OCI-LY1 (cell line): ENCODE data around the gene AP1M1.

Source experiments
- H2AFZ ChIP-seq: fragments of 200-600 bp; sonication (generic), shearing (Covaris generic); 2 replicates; pipeline ENCODE4 v1.6.0; 2014; ENCODE audit warnings: antibody characterized with exemption, mild to moderate bottlenecking, low read length
- H3F3A ChIP-seq: fragments of 200-600 bp; sonication (generic), shearing (Covaris generic); 2 replicates; pipeline ENCODE4 v1.6.0; 2014; ENCODE audit warnings: mild to moderate bottlenecking, antibody characterized with exemption, low read length, moderate library complexity; ENCODE audit not compliant: insufficient read depth
- H3K27ac ChIP-seq: fragments of 200-600 bp; sonication (generic); 2 replicates; pipeline ENCODE4 v1.5.1; 2014; ENCODE audit warnings: low read length, mixed run types, mild to moderate bottlenecking, low read depth; ENCODE audit not compliant: poor library complexity, severe bottlenecking
- H3K27me3 ChIP-seq: fragments of 200-600 bp; sonication (generic); 2 replicates; pipeline ENCODE4 v1.6.0; 2014; ENCODE audit warnings: antibody characterized with exemption, mild to moderate bottlenecking, low read length, moderate library complexity; ENCODE audit not compliant: insufficient read depth
- H3K36me3 ChIP-seq: fragments of 200-600 bp; sonication (generic); 2 replicates; pipeline ENCODE4 v1.6.1; 2014; ENCODE audit warnings: mild to moderate bottlenecking, antibody characterized with exemption, low read length, moderate library complexity, mixed read lengths; ENCODE audit not compliant: insufficient read depth
- H3K4me1 ChIP-seq: fragments of 200-600 bp; sonication (generic); 2 replicates; pipeline ENCODE4 v1.5.1; 2014; ENCODE audit warnings: mild to moderate bottlenecking, low read length, moderate library complexity; ENCODE audit not compliant: insufficient read depth, severe bottlenecking
- H3K4me2 ChIP-seq: fragments of 200-600 bp; sonication (generic), shearing (Covaris generic); 2 replicates; pipeline ENCODE4 v1.6.1; 2014; ENCODE audit warnings: low read length
- H3K4me3 ChIP-seq: fragments of 200-600 bp; sonication (generic); 2 replicates; pipeline ENCODE4 v1.5.1; 2014; ENCODE audit warnings: low read length, low read depth, mild to moderate bottlenecking, mixed read lengths; ENCODE audit not compliant: poor library complexity, severe bottlenecking
- H3K79me2 ChIP-seq: fragments of 200-600 bp; shearing (Covaris generic); 2 replicates; pipeline ENCODE4 v1.6.1; 2016; ENCODE audit warnings: mixed run types, low read length, mixed read lengths; ENCODE audit not compliant: insufficient read depth
- H3K9ac ChIP-seq: fragments of 200-600 bp; sonication (generic), shearing (Covaris generic); 2 replicates; pipeline ENCODE4 v1.6.1; 2014; ENCODE audit warnings: mild to moderate bottlenecking, low read length, mixed read lengths
- H3K9me2 ChIP-seq: fragments of 200-600 bp; sonication (generic), shearing (Covaris generic); 2 replicates; pipeline ENCODE4 v1.6.1; 2014; ENCODE audit warnings: low read depth, mild to moderate bottlenecking, low read length, mixed read lengths
- H3K9me3 ChIP-seq: fragments of 200-600 bp; shearing (Covaris generic); 2 replicates; pipeline ENCODE4 v1.6.1; 2014; ENCODE audit warnings: low read length, mixed read lengths
- H4K20me1 ChIP-seq: fragments of 200-600 bp; sonication (generic), shearing (Covaris generic); 2 replicates; pipeline ENCODE4 v1.6.0; 2016; ENCODE audit warnings: mild to moderate bottlenecking, low read length; ENCODE audit not compliant: insufficient read depth
- CTCF ChIP-seq: fragments of 200-600 bp; sonication (generic), shearing (Covaris generic); IDR thresholded peaks from 2 replicates; pipeline ENCODE4 v1.5.1; 2017; ENCODE audit warnings: mild to moderate bottlenecking, antibody characterized with exemption, low read length, moderate library complexity, mixed read lengths
- EZH2 ChIP-seq: fragments of 200-600 bp; sonication (generic), shearing (Covaris generic); IDR thresholded peaks from 2 replicates; pipeline ENCODE4 v1.8.0; 2017; ENCODE audit warnings: borderline replicate concordance, mixed run types, mild to moderate bottlenecking, antibody characterized with exemption, low read length, moderate library complexity, mixed read lengths

AP1M1 gene

DNA sequence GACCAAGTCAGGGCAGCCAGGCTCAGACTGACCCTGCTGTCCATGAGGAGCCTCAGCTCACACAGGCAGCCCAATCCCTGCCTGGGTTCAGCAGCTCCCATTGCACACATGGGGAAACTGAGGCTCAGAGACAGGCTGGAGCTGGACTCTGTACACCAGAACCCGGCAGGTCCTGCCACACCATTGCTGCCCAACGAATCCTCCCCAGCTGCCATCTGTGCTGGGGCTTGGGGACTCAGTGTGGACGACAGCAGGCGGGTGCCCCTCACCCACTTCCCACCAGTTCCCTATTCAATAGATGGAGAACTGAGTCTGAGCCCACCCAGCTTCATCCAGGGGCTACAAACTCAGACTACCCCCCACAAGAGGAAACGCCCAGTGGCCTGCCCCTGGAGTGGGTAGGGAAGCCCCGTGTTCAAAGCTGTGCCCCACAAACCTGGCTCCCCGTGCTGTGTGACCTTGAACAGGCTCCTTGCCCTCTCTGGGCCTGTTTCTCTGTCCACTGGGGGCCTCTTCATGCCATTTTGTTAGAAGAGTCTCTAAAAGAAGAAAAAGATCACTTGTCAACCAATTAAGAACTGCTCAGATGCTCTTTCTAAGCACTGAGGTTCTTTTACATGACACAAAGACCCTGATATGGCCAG, 50.8 kb downstream of the AP1M1 start:
- Histone ChIP-seq H3K79me2 (no peaks in the 10 kb centered on the region), H3F3A (no peaks in the 10 kb centered on the region), H3K4me1 (peaks cover 7% of the 10 kb centered on the region), H4K20me1 (no peaks in the 10 kb centered on the region), H3K9me2 (no peaks in the 10 kb centered on the region), H3K4me3 (no peak overlapping the region), H2AFZ (no peak overlapping the region), H3K4me2 (no peak overlapping the region), H3K27ac (no peak overlapping the region), H3K36me3 (no peaks in the 10 kb centered on the region), H3K9ac (no peak overlapping the region), H3K9me3 (no peaks in the 10 kb centered on the region), H3K27me3 (0 out of 2 replicates have a peak, but pooled peaks cover 7% of the 10 kb centered on the region)
- TF ChIP-seq EZH2, result no peak
- TF ChIP-seq CTCF, result no peak

- Histone ChIP-seq H3K9me2 (no peaks in the 10 kb centered on the region), H3K9ac (no peak overlapping the region), H3K27ac (no peak overlapping the region), H3K9me3 (no peaks in the 10 kb centered on the region), H3K4me1 (peaks cover 11% of the 10 kb centered on the region), H3K4me3 (no peak overlapping the region), H3K4me2 (no peak overlapping the region), H3K27me3 (peaks cover 11% of the 10 kb centered on the region; the same call in 1 of the 2 replicates), H3K79me2 (no peaks in the 10 kb centered on the region), H3F3A (no peaks in the 10 kb centered on the region), H3K36me3 (no peaks in the 10 kb centered on the region), H2AFZ (no peak overlapping the region), H4K20me1 (no peaks in the 10 kb centered on the region)
- TF ChIP-seq CTCF (no peak), EZH2 (no peak)
These were observed 52.2 kb downstream of the AP1M1 start for GRCh38 chr19:16249826-16250404.

- H3K9me3 ChIP-seq, result no peaks in the 10 kb centered on the region
- H3K4me1 ChIP-seq, result peaks cover 11% of the 10 kb centered on the region
- peaks cover 15% of the 10 kb centered on the region; the same call in 1 of the 2 replicates for H3K27me3 ChIP-seq
- H3K79me2 ChIP-seq, result no peaks in the 10 kb centered on the region
- H3F3A ChIP-seq, result no peaks in the 10 kb centered on the region
- H3K4me2 ChIP-seq, result no peak overlapping the region
- no peaks in the 10 kb centered on the region for H3K9me2 ChIP-seq
- no peak for TF ChIP-seq CTCF
- no peaks in the 10 kb centered on the region for H4K20me1 ChIP-seq
- no peak overlapping the region for H2AFZ ChIP-seq
- H3K4me3 ChIP-seq, result no peak overlapping the region
- H3K36me3 ChIP-seq, result no peaks in the 10 kb centered on the region
- no peak overlapping the region for H3K9ac ChIP-seq
- H3K27ac ChIP-seq, result no peak overlapping the region
These were observed 54.9 kb downstream of the AP1M1 start for GRCh38 chr19:16252459-16253205.
